H1 (cell line): ENCODE measurements around the gene C22orf39. TPM values are rescaled to one million over a fixed set of nuclear protein-coding genes. Genes with fewer than 3 reads are reported as not detected.

Experiments used
- CHD7 ChIP-seq: fragments of 300-600 bp; sonication (generic); IDR thresholded peaks from 2 replicates; pipeline ENCODE4 v1.7.1; 2012; ENCODE audit warnings: low read length, moderate library complexity, mild to moderate bottlenecking, inconsistent platforms; ENCODE audit not compliant: insufficient replicate concordance
- JUND ChIP-seq: IDR thresholded peaks from 2 replicates; pipeline ENCODE4 v1.6.1; 2011; ENCODE audit warnings: mild to moderate bottlenecking, improper control_type of control experiment, low read length
- POLR2A ChIP-seq, 2 experiments: IDR thresholded peaks; 1 replicate in 1 of 2; 2 replicates in 1 of 2; pipeline ENCODE4 v1.6.1; 2011; ENCODE audit warnings: low read depth in 2 of 2, low read length in 2 of 2, mild to moderate bottlenecking in 2 of 2; ENCODE audit errors: control extremely low read depth in 1 of 2
- SP1 ChIP-seq: IDR thresholded peaks from 2 replicates; pipeline ENCODE4 v1.6.1; 2011; ENCODE audit warnings: low read depth, low read length
- polyA plus RNA-seq, 7 experiments: library from polyadenylated mRNA; depleted of rRNA in 3 of 7; stranded (reverse) in 5 of 7; unstranded in 2 of 7; fragments of >200 nt in 5 of 7; fragments of 200-250 nt in 2 of 7; gene quantifications; 1 replicate in 5 of 7; 2 replicates in 1 of 7; 4 replicates in 1 of 7; pipeline versions ENCODE4 v1.2.1 to v1.2.3, GENCODE V29; 2011 to 2013; ENCODE audit warnings: missing spikeins in 2 of 7, mixed read lengths in 2 of 7
- total RNA-seq: library from RNA; stranded (reverse); fragmentation: NEBNext Ultra II Directional; extraction: Animal tissue kit (Norgen Biotek cat#: 25700); gene quantifications from 2 replicates; pipeline ENCODE4 v1.2.1, GENCODE V29; 2021

The C22orf39 gene
- total and polyA plus RNA-seq, 2 of the 8 experiments (the other 6 are each of a cell fraction or from before 2014, with no cell fraction given), result 22.7 to 27.7 TPM

DNA sequence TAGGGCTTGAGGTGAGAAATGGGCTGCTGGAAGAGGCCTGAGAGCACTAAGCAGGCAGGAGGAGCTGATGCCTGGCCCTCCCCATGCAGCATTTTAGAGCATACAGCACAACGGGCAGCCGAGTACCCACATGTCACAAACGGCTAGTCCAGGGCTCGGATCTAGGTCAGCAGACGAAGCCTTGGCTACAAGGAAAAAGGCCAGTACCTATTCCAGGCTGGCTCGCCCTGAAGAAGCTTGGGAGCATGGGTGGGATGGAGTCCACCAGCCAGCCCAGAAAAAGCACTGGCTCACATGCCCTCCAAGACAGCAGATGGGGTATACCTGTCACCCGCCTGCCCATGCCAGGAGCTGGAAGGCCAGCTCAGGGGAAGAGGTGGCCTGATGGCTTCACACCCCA, 21.9 kb upstream of the C22orf39 start (continued):
- TF ChIP-seq CHD7 (no peak), SP1 (no peak), JUND (no peak), POLR2A (IDR thresholded peaks at IDR 0.05; ENCODE audit: control extremely low read depth in 1 of 2, low read depth in 2 of 2, low read length in 2 of 2) (no peak)
